Measurements from ENCODE around the gene NEURL1B. TPM values are rescaled to one million over a fixed set of nuclear protein-coding genes. Genes with fewer than 3 reads are reported as not detected.

NEURL1B gene
- total and polyA plus RNA-seq, 10 of the 15 experiments (the other 5 are each of a cell fraction or from before 2014, with no cell fraction given), result 0.04 to 0.28 (median 0.05) TPM; not detected in 4

GRCh38 chr5:172594867-172595466, 46.1 kb upstream of the NEURL1B start (continued):
- TF ChIP-seq RELB (IDR thresholded peaks at IDR 0.05; ENCODE audit: low read depth) (no peak), RFX5 (IDR thresholded peaks at IDR 0.05; ENCODE audit: low read depth, low read length) (no peak), SRF (IDR thresholded peaks at IDR 0.05; ENCODE audit: low read depth in 2 of 2, low read length in 2 of 2) (no peak), ZNF384 (IDR thresholded peaks at IDR 0.05; ENCODE audit: borderline replicate concordance, low read depth, low read length) (no peak), ZBED1 (IDR thresholded peaks at IDR 0.05; ENCODE audit: borderline replicate concordance) (no peak), IRF5 (IDR thresholded peaks at IDR 0.05; ENCODE audit: borderline replicate concordance) (no peak), TBL1XR1 (IDR thresholded peaks at IDR 0.05; ENCODE audit: low read depth, low read length) (no peak)
- TF ChIP-seq, protein P1, sequence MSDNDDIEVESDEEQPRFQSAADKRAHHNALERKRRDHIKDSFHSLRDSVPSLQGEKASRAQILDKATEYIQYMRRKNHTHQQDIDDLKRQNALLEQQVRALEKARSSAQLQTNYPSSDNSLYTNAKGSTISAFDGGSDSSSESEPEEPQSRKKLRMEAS (IDR thresholded peaks at IDR 0.05; ENCODE audit: low read depth, low read length), result no peak
